Colonic mucosa (tissue), 4 donors: ENCODE data around the gene HOATZ. TPM values are rescaled to one million over a fixed set of nuclear protein-coding genes. Genes with fewer than 3 reads are reported as not detected.

Source experiments
- DNase-seq: peaks from one replicate; pipeline ENCODE4 v3.0.0-alpha.2; 2020
- H3K27ac ChIP-seq: fragments of 200-600 bp; one replicate; pipeline ENCODE4 v1.8.0; 2021
- H3K27me3 ChIP-seq: fragments of 200-600 bp; one replicate; pipeline ENCODE4 v1.8.0; 2021
- H3K36me3 ChIP-seq: fragments of 200-600 bp; one replicate; pipeline ENCODE4 v1.8.0; 2021
- H3K4me1 ChIP-seq: fragments of 200-600 bp; one replicate; pipeline ENCODE4 v1.8.0; 2021; ENCODE audit warnings: mild to moderate bottlenecking
- H3K4me3 ChIP-seq: fragments of 200-600 bp; one replicate; pipeline ENCODE4 v1.8.0; 2021
- H3K9ac ChIP-seq, 2 donors: one replicate each; pipeline ENCODE4 v1.7.0; 2013; ENCODE audit warnings: control low read depth in 2 of 2, low read depth in 2 of 2, low read length in 2 of 2
- H3K9me3 ChIP-seq: fragments of 200-600 bp; one replicate; pipeline ENCODE4 v1.8.0; 2021
- intact Hi-C: fragments of 100-400 bp; cut with DNase I; formaldehyde crosslinking; loops from one replicate; pipeline ENCODE4 v1.14.1; 2022
- total RNA-seq, 2 donors: library from RNA; stranded (reverse); fragmentation: NEBNext Ultra II Directional in 1 of 2; extraction: Animal tissue kit (Norgen Biotek cat#: 25700) in 1 of 2; gene quantifications; one replicate each; pipeline ENCODE4 v1.2.1, GENCODE V29; 2021
- TF ChIP-seq, protein P1 (sequence below): fragments of 200-600 bp; IDR thresholded peaks from one replicate; pipeline ENCODE4 v1.8.0; 2022; ENCODE audit warnings: antibody characterized with exemption, mild to moderate bottlenecking
- donor health status: healthy.
- donor health status: DM: no; HTN: no; CAD: no.
- donor health status: DM: no; HTN: no; CAD: no.

HOATZ gene
- total RNA-seq, 2 donors from 2014 or later = not detected

DNA sequence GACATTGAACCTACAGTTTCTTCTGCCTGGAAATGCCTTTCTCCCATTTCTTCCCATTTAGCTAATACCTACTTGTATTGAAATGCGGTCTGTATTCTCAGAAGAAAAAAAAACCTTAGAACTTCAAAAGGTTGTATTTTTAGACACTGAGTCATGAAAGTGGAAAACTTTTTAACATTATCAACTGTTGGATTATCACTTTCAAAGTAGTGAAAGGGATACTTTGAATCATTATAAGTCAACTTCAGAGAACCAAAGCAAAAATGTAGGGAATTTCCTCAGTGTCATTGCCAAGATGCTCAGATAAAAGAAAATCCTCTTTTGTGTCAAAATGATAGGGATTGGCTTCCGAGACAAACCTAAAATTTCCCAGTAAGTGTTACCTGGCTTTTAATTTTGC is 6.6 kb downstream of the HOATZ start:
- Histone ChIP-seq H3K27ac (no peak overlapping the region), H3K4me3 (no peak overlapping the region), H3K27me3 (no peaks in the 10 kb centered on the region), H3K9me3 (no peaks in the 10 kb centered on the region), H3K9ac (no peak overlapping the region), H3K4me1 (no peaks in the 10 kb centered on the region), H3K36me3 (no peaks in the 10 kb centered on the region)
- no peak for DNase-seq
- intact Hi-C loops = no loop called here
- TF ChIP-seq, protein P1, sequence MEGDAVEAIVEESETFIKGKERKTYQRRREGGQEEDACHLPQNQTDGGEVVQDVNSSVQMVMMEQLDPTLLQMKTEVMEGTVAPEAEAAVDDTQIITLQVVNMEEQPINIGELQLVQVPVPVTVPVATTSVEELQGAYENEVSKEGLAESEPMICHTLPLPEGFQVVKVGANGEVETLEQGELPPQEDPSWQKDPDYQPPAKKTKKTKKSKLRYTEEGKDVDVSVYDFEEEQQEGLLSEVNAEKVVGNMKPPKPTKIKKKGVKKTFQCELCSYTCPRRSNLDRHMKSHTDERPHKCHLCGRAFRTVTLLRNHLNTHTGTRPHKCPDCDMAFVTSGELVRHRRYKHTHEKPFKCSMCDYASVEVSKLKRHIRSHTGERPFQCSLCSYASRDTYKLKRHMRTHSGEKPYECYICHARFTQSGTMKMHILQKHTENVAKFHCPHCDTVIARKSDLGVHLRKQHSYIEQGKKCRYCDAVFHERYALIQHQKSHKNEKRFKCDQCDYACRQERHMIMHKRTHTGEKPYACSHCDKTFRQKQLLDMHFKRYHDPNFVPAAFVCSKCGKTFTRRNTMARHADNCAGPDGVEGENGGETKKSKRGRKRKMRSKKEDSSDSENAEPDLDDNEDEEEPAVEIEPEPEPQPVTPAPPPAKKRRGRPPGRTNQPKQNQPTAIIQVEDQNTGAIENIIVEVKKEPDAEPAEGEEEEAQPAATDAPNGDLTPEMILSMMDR = no peak

DNA sequence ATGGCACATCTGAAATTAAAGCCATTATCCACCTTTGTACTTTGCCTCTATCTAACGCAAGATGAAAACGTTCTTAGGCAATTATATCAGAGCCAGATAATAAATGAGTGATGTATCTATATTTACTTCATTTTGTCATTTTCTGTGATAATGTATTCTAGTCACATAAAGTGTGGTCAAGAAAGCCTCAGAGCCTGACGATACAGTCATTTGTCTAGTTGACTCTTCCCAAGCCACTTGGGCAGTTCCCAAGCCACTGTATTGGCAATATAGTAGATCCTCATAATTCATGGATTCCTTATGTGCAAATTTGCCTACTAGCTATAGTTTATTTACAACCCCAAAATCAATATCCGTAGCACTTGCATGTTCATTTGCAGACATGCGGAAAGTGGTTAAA is 7.8 kb downstream of the HOATZ start:
- no peak overlapping the region for H3K4me3 ChIP-seq
- no peak overlapping the region for H3K27ac ChIP-seq
- TF ChIP-seq, protein P1 = no peak
- intact Hi-C loops = no loop called here
- no peak for DNase-seq
- no peak overlapping the region for H3K9ac ChIP-seq
- no peaks in the 10 kb centered on the region for H3K36me3 ChIP-seq
- no peaks in the 10 kb centered on the region for H3K9me3 ChIP-seq
- H3K4me1 ChIP-seq = no peaks in the 10 kb centered on the region
- H3K27me3 ChIP-seq = no peaks in the 10 kb centered on the region

DNA sequence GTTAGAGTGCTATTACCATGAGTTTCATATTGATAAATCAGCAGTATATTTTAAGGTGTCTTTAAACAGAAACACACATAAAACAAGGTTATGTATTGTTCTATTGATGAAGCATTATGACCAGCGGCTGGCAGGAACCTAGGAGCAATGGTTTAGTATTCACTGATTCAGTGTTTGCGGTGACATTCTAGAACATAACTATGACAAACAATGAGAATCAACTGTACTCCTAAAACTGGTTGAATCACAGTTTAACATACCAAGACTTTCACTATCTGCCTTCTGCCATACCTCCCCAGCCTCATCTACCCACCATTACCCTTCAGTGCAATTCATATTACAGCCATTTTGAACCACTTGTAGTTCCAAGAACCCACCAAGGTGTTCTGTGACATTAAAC is 8.8 kb downstream of the HOATZ start:
- Histone ChIP-seq H3K27me3 (no peaks in the 10 kb centered on the region), H3K4me1 (no peaks in the 10 kb centered on the region), H3K9me3 (no peaks in the 10 kb centered on the region), H3K4me3 (no peak overlapping the region), H3K36me3 (no peaks in the 10 kb centered on the region), H3K27ac (no peak overlapping the region), H3K9ac (no peak overlapping the region)
- intact Hi-C loops = no loop called here
- TF ChIP-seq, protein P1 = no peak
- DNase-seq = no peak

DNA sequence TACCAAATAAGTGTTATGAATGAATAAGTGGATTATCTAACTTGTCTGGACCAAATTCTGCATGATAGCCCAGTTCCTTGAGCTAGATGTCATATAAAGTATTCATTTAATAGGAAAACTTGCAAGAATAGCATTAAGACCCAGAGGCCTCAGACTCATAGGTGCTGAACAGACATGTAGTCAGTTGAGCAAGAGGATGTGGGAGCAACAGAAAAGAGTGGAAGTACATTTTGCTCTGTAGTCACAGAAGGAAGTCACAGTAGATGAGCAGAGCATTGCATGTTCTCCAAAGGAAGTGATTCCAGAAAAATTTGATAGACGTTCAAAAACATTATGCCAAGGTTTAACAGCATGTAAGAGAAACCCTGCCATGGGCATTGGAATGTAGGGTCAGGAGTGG is 9.5 kb downstream of the HOATZ start:
- TF ChIP-seq, protein P1 = no peak
- H3K4me1 ChIP-seq = no peaks in the 10 kb centered on the region
- H3K27ac ChIP-seq = no peak overlapping the region
- no peak overlapping the region for H3K9ac ChIP-seq
- no peaks in the 10 kb centered on the region for H3K36me3 ChIP-seq
- no peak for DNase-seq
- intact Hi-C loops = no loop called here
- no peaks in the 10 kb centered on the region for H3K27me3 ChIP-seq
- H3K9me3 ChIP-seq = no peaks in the 10 kb centered on the region
- no peak overlapping the region for H3K4me3 ChIP-seq

DNA sequence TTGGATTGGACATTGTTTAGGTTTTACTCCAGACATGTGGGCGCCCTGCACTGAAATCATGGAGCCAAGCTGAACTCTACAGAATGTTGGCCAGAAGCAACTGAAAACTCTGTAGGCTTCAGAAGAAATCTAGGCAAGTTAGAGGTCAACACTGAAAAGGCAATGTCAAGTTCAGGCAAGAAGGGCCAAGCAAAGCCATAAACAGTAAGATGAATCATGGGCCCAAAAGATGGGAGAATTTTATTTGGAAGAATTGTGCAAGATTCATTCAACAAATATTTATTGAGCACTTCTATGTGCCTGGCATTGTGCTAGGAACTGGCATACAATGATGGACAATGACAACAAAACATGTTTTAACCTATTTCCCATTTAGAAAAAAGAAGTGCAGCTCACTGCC is 10.9 kb downstream of the HOATZ start:
- Histone ChIP-seq H3K9me3 (no peaks in the 10 kb centered on the region), H3K4me3 (no peak overlapping the region), H3K9ac (no peak overlapping the region), H3K27me3 (no peaks in the 10 kb centered on the region), H3K36me3 (no peaks in the 10 kb centered on the region), H3K27ac (no peak overlapping the region), H3K4me1 (no peaks in the 10 kb centered on the region)
- intact Hi-C loops = no loop called here
- DNase-seq = no peak
- TF ChIP-seq, protein P1 = no peak

DNA sequence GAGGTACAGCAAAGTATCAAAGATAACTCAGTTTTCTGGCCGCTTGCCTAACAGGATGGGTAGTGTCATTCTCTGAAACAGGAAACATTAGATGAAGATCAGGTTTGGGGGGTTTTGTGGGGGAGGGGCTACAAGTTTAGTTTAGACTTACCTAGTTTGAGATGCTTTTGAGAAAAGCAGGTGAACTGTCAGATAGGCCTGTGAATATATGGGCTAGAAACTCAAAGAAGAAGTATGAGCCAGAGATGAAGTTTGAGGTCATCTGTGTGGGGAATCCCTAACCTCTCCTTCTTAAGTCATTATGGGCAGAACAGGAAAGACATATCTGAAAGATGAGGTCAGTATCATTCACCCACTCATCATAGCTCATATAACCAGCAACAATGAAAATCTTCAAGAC is 11.9 kb downstream of the HOATZ start:
- Histone ChIP-seq H3K27ac (no peak overlapping the region), H3K27me3 (no peaks in the 10 kb centered on the region), H3K4me3 (no peak overlapping the region), H3K9ac (no peak overlapping the region), H3K9me3 (no peaks in the 10 kb centered on the region), H3K36me3 (no peaks in the 10 kb centered on the region), H3K4me1 (no peaks in the 10 kb centered on the region)
- intact Hi-C loops = no loop called here
- no peak for DNase-seq
- TF ChIP-seq, protein P1 = no peak
